Activated CD4-positive, alpha-beta T cell treated with anti-CD3 and anti-CD28 coated beads for 36 hours (primary cell): ENCODE data around the gene SYNE3. TPM values are rescaled to one million over a fixed set of nuclear protein-coding genes. Genes with fewer than 3 reads are reported as not detected.

Experiments used
- ATAC-seq: fragments of 200-7000 bp; cut with Tn5 transposase; one replicate; pipeline ENCODE4 v1.10.0; 2021; ENCODE audit warnings: mild to moderate bottlenecking, moderate library complexity
- CTCF ChIA-PET: fragments of 350-600 bp; sonication (Branson Sonifier 250); formaldehyde crosslinking; loops from one replicate; lab custom pipeline; 2021; ENCODE audit warnings: antibody characterized with exemption; lab: Charles Lee
- POLR2A ChIA-PET: fragments of 350-600 bp; sonication (Branson Sonifier 250); formaldehyde crosslinking; loops from one replicate; lab custom pipeline; 2021; ENCODE audit warnings: antibody characterized with exemption, inconsistent platforms; lab: Charles Lee
- DNase-seq: peaks from one replicate; pipeline ENCODE4 v3.0.0-alpha.2; 2020
- H3K27ac Mint-ChIP-seq: one replicate; pipeline ENCODE4 v1.8.0; 2021; ENCODE audit warnings: mixed read lengths
- H3K27me3 Mint-ChIP-seq: one replicate; pipeline ENCODE4 v1.8.0; 2021; ENCODE audit warnings: mixed read lengths
- H3K36me3 Mint-ChIP-seq: one replicate; pipeline ENCODE4 v1.8.0; 2021; ENCODE audit warnings: low read depth, mixed read lengths
- H3K4me1 Mint-ChIP-seq: one replicate; pipeline ENCODE4 v1.8.0; 2021; ENCODE audit warnings: mixed read lengths
- H3K4me3 Mint-ChIP-seq: one replicate; pipeline ENCODE4 v1.8.0; 2021; ENCODE audit warnings: mild to moderate bottlenecking, moderate library complexity, mixed read lengths
- H3K9me3 Mint-ChIP-seq: one replicate; pipeline ENCODE4 v1.8.0; 2021; ENCODE audit warnings: low read depth, mixed read lengths
- intact Hi-C, 2 experiments: fragments of 100-400 bp; cut with DNase I in 1 of 2; cut with micrococcal nuclease in 1 of 2; formaldehyde crosslinking; loops; one replicate each; pipeline versions ENCODE4 v1.14.2 to v1.15.1; 2022 to 2024; cut with DNase I, micrococcal nuclease
- total RNA-seq, 2 experiments: library from RNA; stranded (reverse); gene quantifications; one replicate each; pipeline ENCODE4 v1.2.3, GENCODE V29; 2021

The SYNE3 gene
- total RNA-seq, 2 experiments from 2014 or later, result 27.3 to 34.2 TPM

GRCh38 chr14:95523815-95524448 lies 7.5 kb upstream of the SYNE3 start:
- Mint-ChIP-seq H3K27me3 (no peaks in the 10 kb centered on the region), H3K4me3 (peak overlapping the region; percentile 74), H3K36me3 (peaks cover under 1% of the 10 kb centered on the region), H3K27ac (peak overlapping the region; percentile 94), H3K4me1 (peaks cover 78% of the 10 kb centered on the region), H3K9me3 (no peaks in the 10 kb centered on the region)
- intact Hi-C loops, result loop anchor here (1.0 to 10.0 kb wide), 6 partner anchors 10 to 1569 kb away; partner anchors contain the start of gene ASB2 (in 1 of the 2)
- ATAC-seq, result peak; percentile 33
- peak; percentile 70 for DNase-seq
- ChIA-PET POLR2A (interaction anchor here (0.5 to 2.4 kb wide), 8 partner anchors 8 to 60 kb away, joined by 3 to 30 read pairs (median 6); partner anchors contain the start of gene GLRX5), CTCF (interaction anchor here (0.7 to 3.0 kb wide), 14 partner anchors 10 to 82 kb away, joined by 3 to 17 read pairs (median 4); partner anchors contain the start of gene GLRX5)

GRCh38 chr14:95523051-95523814 lies 6.8 kb upstream of the SYNE3 start:
- Mint-ChIP-seq H3K4me3 (peak overlapping the region; percentile 74), H3K9me3 (no peaks in the 10 kb centered on the region), H3K27ac (peak overlapping the region; percentile 94), H3K36me3 (no peaks in the 10 kb centered on the region), H3K27me3 (no peaks in the 10 kb centered on the region), H3K4me1 (peaks cover 82% of the 10 kb centered on the region)
- POLR2A ChIA-PET, result interaction anchor here (0.5 to 2.4 kb wide), 9 partner anchors 8 to 59 kb away, joined by 3 to 30 read pairs (median 4); partner anchors contain the start of gene GLRX5
- DNase-seq, result peak; percentile 77
- intact Hi-C loops, result loop anchor here (1.0 to 10.0 kb wide), 6 partner anchors 11 to 1568 kb away; partner anchors contain the start of gene ASB2 (in 1 of the 2)
- CTCF ChIA-PET, result interaction anchor here (0.6 to 3.0 kb wide), 18 partner anchors 8 to 266 kb away, joined by 3 to 17 read pairs (median 4); partner anchors contain the start of gene GLRX5
- ATAC-seq, result peak; percentile 70

- POLR2A ChIA-PET, result interaction anchor here (1.0 to 2.4 kb wide), 6 partner anchors 8 to 59 kb away, joined by 3 to 30 read pairs (median 8); partner anchors contain the start of gene GLRX5
- H3K27me3 Mint-ChIP-seq, result no peaks in the 10 kb centered on the region
- ATAC-seq, result peak; percentile 8
- no peak for DNase-seq
- H3K9me3 Mint-ChIP-seq, result no peaks in the 10 kb centered on the region
- peaks cover 87% of the 10 kb centered on the region for H3K4me1 Mint-ChIP-seq
- H3K36me3 Mint-ChIP-seq, result peaks cover 1% of the 10 kb centered on the region
- CTCF ChIA-PET, result interaction anchor here (0.6 to 3.0 kb wide), 15 partner anchors 9 to 811 kb away, joined by 3 to 17 read pairs (median 4); partner anchors contain the start of gene GLRX5
- peak overlapping the region; percentile 74 for H3K4me3 Mint-ChIP-seq
- intact Hi-C loops, result loop anchor here (5.0 to 10.0 kb wide), 2 partner anchors 1545 to 1568 kb away; partner anchors contain the start of gene ASB2 (in 1 of the 2)
- H3K27ac Mint-ChIP-seq, result peak overlapping the region; percentile 94
Observed at GRCh38 chr14:95522556-95522955, 6.1 kb upstream of the SYNE3 start.

- CTCF ChIA-PET, result interaction anchor here (0.7 to 3.0 kb wide), 8 partner anchors 9 to 811 kb away, joined by 3 to 10 read pairs (median 4); no protein-coding TSS in a partner anchor
- intact Hi-C loops, result loop anchor here (5.0 to 10.0 kb wide), 2 partner anchors 1545 to 1567 kb away; partner anchors contain the start of gene ASB2 (in 1 of the 2)
- Mint-ChIP-seq H3K27me3 (no peaks in the 10 kb centered on the region), H3K4me1 (peaks cover 87% of the 10 kb centered on the region), H3K27ac (peak overlapping the region; percentile 94), H3K9me3 (no peaks in the 10 kb centered on the region), H3K4me3 (no peak overlapping the region), H3K36me3 (peaks cover 1% of the 10 kb centered on the region)
- ATAC-seq, result no peak
- POLR2A ChIA-PET, result interaction anchor here (1.6 kb wide), 1 partner anchor 18 kb away, joined by 8 read pairs; no protein-coding TSS in a partner anchor
- DNase-seq, result no peak
Observed at GRCh38 chr14:95522116-95522515, 5.7 kb upstream of the SYNE3 start.

GRCh38 chr14:95521001-95521400 lies 4.6 kb upstream of the SYNE3 start:
- no peaks in the 10 kb centered on the region for H3K27me3 Mint-ChIP-seq
- ATAC-seq, result no peak
- DNase-seq, result no peak
- CTCF ChIA-PET, result interaction anchor here (0.9 to 1.5 kb wide), 2 partner anchors 8 to 79 kb away, joined by 3 to 5 read pairs; no protein-coding TSS in a partner anchor
- intact Hi-C loops, result loop anchor here (5.0 to 10.0 kb wide), 2 partner anchors 1544 to 1566 kb away; partner anchors contain the start of gene ASB2 (in 1 of the 2)
- no peaks in the 10 kb centered on the region for H3K9me3 Mint-ChIP-seq
- H3K27ac Mint-ChIP-seq, result no peak overlapping the region
- H3K4me3 Mint-ChIP-seq, result no peak overlapping the region
- peaks cover 82% of the 10 kb centered on the region for H3K4me1 Mint-ChIP-seq
- H3K36me3 Mint-ChIP-seq, result peaks cover 1% of the 10 kb centered on the region
- POLR2A ChIA-PET, result no interaction called here

GRCh38 chr14:95520346-95520745 lies 3.9 kb upstream of the SYNE3 start:
- DNase-seq, result no peak
- ATAC-seq, result no peak
- intact Hi-C loops, result loop anchor here (5.0 to 10.0 kb wide), 2 partner anchors 1543 to 1566 kb away; partner anchors contain the start of gene ASB2 (in 1 of the 2)
- CTCF ChIA-PET, result interaction anchor here (0.6 to 1.5 kb wide), 4 partner anchors 9 to 86 kb away, joined by 3 to 5 read pairs (median 3); no protein-coding TSS in a partner anchor
- peak overlapping the region; percentile 34 for H3K4me3 Mint-ChIP-seq
- H3K36me3 Mint-ChIP-seq, result peaks cover 1% of the 10 kb centered on the region
- H3K27me3 Mint-ChIP-seq, result no peaks in the 10 kb centered on the region
- POLR2A ChIA-PET, result no interaction called here
- H3K9me3 Mint-ChIP-seq, result no peaks in the 10 kb centered on the region
- peaks cover 80% of the 10 kb centered on the region for H3K4me1 Mint-ChIP-seq
- H3K27ac Mint-ChIP-seq, result peak overlapping the region; percentile 84

- no peaks in the 10 kb centered on the region for H3K9me3 Mint-ChIP-seq
- H3K4me1 Mint-ChIP-seq, result peaks cover 79% of the 10 kb centered on the region
- ATAC-seq, result peak; percentile 14
- DNase-seq, result peak; percentile 87
- POLR2A ChIA-PET, result no interaction called here
- H3K27ac Mint-ChIP-seq, result peak overlapping the region; percentile 84
- H3K4me3 Mint-ChIP-seq, result peak overlapping the region; percentile 34
- H3K27me3 Mint-ChIP-seq, result no peaks in the 10 kb centered on the region
- CTCF ChIA-PET, result interaction anchor here (0.6 to 2.2 kb wide), 6 partner anchors 8 to 85 kb away, joined by 3 to 9 read pairs (median 4); no protein-coding TSS in a partner anchor
- intact Hi-C loops, result loop anchor here (1.0 to 10.0 kb wide), 9 partner anchors 21 to 1565 kb away; partner anchors contain the start of genes ASB2 (in 1 of the 2), ATG2B (in 1 of the 2), DICER1 (in 1 of the 2) and GSKIP (in 1 of the 2)
- peaks cover 5% of the 10 kb centered on the region for H3K36me3 Mint-ChIP-seq
Observed at GRCh38 chr14:95519699-95520098, 3.2 kb upstream of the SYNE3 start.

- ATAC-seq (no peak), DNase-seq (no peak)
- intact Hi-C loops, result loop anchor here (2.0 to 5.0 kb wide), 5 partner anchors 19 to 1126 kb away; partner anchors contain the start of genes ATG2B (in 1 of the 2), DICER1 (in 1 of the 2) and GSKIP (in 1 of the 2)
- H3K4me3 Mint-ChIP-seq, result peak overlapping the region; percentile 70
- H3K9me3 Mint-ChIP-seq, result no peaks in the 10 kb centered on the region
- POLR2A ChIA-PET, result no interaction called here
- CTCF ChIA-PET, result interaction anchor here (0.6 to 2.2 kb wide), 11 partner anchors 9 to 1548 kb away, joined by 3 to 18 read pairs (median 3); partner anchors contain the start of gene GLRX5
- H3K27ac Mint-ChIP-seq, result peak overlapping the region; percentile 44
- H3K36me3 Mint-ChIP-seq, result peaks cover 5% of the 10 kb centered on the region
- H3K4me1 Mint-ChIP-seq, result peaks cover 71% of the 10 kb centered on the region
- no peaks in the 10 kb centered on the region for H3K27me3 Mint-ChIP-seq
Observed at GRCh38 chr14:95518045-95518751, 1.7 kb upstream of the SYNE3 start.

- ChIA-PET CTCF (interaction anchor here (0.9 to 3.0 kb wide), 10 partner anchors 9 to 74 kb away, joined by 3 to 16 read pairs (median 4); partner anchors contain the start of gene GLRX5), POLR2A (interaction anchor here (0.9 kb wide), 1 partner anchor 23 kb away, joined by 4 read pairs; no protein-coding TSS in a partner anchor)
- H3K36me3 Mint-ChIP-seq, result peaks cover 6% of the 10 kb centered on the region
- DNase-seq, result peak; percentile 93
- peak overlapping the region; percentile 94 for H3K27ac Mint-ChIP-seq
- H3K4me1 Mint-ChIP-seq, result peaks cover 68% of the 10 kb centered on the region
- ATAC-seq, result peak; percentile 85
- no peaks in the 10 kb centered on the region for H3K27me3 Mint-ChIP-seq
- no peaks in the 10 kb centered on the region for H3K9me3 Mint-ChIP-seq
- peak overlapping the region; percentile 87 for H3K4me3 Mint-ChIP-seq
- intact Hi-C loops, result loop anchor here (1.0 to 5.0 kb wide), 5 partner anchors 11 to 1124 kb away; partner anchors contain the start of genes ATG2B (in 1 of the 2), DICER1 (in 1 of the 2) and GSKIP (in 1 of the 2)
Observed at GRCh38 chr14:95515596-95516552, 576 bp downstream of the SYNE3 start.
